Posterior vena cava (tissue), 2 donors: ENCODE results near the gene TMEM229A. TPM values are rescaled to one million over a fixed set of nuclear protein-coding genes. Genes with fewer than 3 reads are reported as not detected.

Experiments
- DNase-seq: peaks from one replicate; pipeline ENCODE4 v3.0.0-alpha.2; 2020; ENCODE audit warnings: low spot score
- intact Hi-C, 2 donors: fragments of 100-400 bp; cut with DNase I; formaldehyde crosslinking; loops; one replicate each; pipeline versions ENCODE4 v1.14.1 to v1.14.2; 2022 to 2023
- total RNA-seq, 2 donors: library from RNA; stranded (reverse); fragmentation: NEBNext Ultra II Directional; extraction: Animal tissue kit (Norgen Biotek cat#: 25700); gene quantifications; one replicate each; pipeline ENCODE4 v1.2.1, GENCODE V29; 2021
- donor health status: DM: yes; HTN: yes; CAD: no.
- donor health status: DM: yes; HTN: yes; CAD: no.

The TMEM229A gene
- total RNA-seq, 2 donors from 2014 or later = 0.10 TPM; not detected in 1

DNA sequence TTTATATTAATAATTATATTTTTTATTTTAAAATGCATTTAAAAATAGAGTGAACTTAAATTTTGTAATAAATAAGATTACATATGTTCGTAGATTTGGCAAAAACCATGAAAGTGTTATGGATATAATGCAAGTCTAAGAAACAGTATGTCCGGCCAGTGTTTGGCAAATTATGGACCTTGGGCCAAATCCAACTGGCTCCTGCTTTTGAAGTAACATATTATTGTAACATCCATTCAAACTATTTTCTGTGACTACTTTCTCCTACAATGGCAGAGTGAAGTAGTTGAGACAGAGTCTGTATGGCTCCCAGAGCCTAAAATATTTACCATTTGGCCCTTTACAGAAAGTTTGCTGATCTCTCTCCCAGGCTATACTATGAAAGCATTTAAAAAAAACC lies 38.9 kb downstream of the TMEM229A start:
- intact Hi-C loops = no loop called here
- DNase-seq = no peak

DNA sequence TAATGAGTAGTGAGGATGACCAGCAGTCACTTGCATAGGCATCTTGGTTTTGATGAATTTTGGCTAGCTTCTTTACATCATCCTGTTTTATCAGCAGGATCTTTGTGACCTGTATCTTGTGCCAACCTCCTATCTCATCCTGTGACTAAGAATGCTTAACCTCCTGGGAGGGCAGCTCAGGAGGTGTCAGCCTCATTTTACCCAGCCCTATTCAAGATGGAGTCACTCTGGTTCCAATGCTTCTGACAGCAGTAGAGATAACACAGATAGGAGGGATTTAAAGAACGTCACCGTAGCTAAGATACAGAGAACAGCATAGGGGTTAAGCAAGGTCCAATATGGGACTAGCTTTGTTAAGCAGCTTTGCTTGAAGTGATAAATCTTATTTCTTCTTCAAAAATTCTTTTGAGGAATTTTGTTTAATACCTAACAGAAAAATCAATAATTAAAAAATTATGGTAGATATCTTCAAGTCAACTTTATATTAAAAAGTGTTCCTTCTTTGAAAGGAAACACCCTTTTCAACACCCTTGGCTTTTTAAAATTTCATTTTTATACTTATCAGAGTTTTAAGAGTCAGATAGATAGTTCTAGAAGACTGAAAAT lies 39.9 kb downstream of the TMEM229A start:
- DNase-seq = no peak
- intact Hi-C loops = no loop called here

DNA sequence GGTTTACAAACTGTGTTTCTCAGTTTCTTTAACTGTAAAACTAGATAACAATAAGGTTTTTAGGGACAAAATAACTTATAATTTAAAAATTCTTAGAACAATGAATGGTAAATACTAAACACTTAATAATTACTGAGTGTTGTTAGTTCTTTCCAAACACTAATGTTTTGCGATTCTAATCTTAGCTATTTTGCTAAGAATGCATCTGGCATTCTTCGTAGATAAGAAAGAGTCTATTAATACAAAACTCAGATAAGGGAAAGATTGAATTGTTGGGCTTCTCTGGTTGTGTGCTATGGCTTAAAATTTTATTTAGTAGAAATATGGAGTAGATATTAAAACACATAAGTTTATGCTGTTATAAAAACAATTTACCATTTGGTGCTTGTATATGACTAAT lies 45.4 kb downstream of the TMEM229A start:
- intact Hi-C loops = no loop called here
- DNase-seq = no peak

Other genes with a start within 250 kb of the TMEM229A start
- gene HYAL4, start 187.9 kb downstream of the TMEM229A start, total RNA-seq = not detected
- not detected for gene SPAM1, start 107.8 kb downstream of the TMEM229A start, total RNA-seq